Epidermal melanocyte (primary cell): Measurements from ENCODE around the gene ONECUT1.
A peak's percentile ranks its signal among the peaks of the same experiment; 100 is the strongest.

Source experiments
- DNase-seq: peaks from one replicate; pipeline ENCODE4 v3.0.0; 2011; ENCODE audit warnings: low spot score; ENCODE audit not compliant: insufficient read length

The ONECUT1 gene

DNA sequence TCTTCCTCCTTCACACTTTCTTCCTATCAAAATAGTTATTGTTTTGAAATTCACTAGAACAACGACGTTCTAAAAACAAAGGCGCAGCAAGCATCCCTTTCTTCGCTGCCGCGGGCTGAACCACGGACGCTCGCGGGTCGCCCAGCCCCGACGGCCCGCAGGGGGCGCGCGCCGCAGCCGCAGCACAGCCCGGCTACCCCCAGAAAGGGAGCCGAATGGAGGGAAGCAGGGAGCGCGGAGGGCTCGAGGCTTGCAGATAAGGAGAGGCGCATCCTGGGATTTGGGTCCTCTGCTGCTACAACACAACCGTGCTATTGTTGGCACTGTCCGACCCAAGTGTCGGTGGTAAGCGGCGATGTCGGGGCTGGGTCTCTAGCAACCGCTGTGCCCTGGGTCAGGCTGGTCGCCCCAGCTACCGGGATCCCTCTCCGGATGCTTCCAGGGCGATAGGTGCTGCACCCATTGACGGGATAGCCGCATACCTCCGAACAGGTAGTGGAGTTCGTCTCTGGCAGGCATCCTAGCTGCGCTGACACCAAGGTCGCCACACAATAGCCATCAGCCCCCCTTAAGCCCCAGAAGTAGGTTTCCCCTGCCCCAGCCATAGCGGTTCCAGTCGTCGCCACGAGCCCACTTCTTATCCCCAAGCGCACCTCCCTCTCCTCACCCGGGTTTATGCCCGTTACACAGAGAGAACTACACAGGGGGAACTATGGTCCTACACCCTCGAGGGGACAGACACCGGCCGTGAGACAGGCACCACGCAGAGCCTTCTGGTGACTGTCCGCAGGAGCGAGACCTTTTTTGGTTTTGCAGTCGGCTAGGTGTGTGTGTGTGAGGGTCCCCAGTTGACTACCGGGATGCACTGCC, 6.0 kb downstream of the ONECUT1 start:
- DNase-seq, result no peak

DNA sequence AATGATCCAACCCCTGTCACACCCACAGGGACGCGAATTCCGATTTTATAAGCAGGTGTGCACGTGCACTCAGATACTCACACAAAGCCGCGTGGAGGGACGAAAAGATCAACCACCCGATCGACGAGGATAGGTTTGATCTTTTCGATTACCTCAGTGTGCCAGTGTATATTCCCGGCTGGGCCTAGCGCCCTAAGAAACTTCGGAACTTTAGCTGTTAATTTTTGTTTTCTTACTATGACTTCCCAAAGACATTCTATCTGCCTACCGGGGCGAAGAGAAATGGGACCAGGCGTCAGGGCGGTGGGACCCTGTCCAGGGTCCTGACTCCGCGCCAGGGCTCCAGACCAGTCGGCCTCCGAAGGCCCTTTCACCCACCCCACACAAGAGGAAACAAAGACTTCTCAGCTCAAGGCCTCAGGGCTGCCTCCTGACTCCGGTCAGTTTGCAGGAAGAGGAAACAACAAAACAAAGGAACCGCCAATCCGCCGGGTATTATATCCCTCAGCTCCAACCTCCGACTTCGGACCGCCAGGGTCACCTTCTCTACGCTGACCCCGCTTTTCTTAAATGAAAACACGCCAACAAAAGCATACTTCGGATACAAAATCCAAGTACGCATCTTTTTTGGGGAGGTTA, 6.8 kb downstream of the ONECUT1 start:
- DNase-seq, result peak; percentile 66

DNA sequence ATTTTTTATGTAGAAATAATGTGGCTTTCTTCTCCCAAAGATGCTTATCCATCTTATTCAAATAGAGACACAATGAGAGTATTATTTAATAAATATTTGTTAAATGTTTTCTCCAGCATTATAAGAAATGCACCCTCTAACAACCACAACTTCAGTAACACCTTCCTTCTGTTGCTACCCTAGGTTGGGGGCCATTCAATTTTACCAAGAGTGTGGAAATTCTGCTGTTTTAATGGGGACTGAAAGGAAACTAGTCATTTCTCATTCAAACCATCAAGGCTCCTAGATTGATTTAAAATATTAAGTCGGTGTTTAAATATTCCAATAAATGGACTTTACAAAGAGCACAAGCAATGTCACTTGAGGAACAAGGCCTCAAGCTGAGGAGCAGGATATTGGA, 7.6 kb downstream of the ONECUT1 start:
- no peak for DNase-seq

DNA sequence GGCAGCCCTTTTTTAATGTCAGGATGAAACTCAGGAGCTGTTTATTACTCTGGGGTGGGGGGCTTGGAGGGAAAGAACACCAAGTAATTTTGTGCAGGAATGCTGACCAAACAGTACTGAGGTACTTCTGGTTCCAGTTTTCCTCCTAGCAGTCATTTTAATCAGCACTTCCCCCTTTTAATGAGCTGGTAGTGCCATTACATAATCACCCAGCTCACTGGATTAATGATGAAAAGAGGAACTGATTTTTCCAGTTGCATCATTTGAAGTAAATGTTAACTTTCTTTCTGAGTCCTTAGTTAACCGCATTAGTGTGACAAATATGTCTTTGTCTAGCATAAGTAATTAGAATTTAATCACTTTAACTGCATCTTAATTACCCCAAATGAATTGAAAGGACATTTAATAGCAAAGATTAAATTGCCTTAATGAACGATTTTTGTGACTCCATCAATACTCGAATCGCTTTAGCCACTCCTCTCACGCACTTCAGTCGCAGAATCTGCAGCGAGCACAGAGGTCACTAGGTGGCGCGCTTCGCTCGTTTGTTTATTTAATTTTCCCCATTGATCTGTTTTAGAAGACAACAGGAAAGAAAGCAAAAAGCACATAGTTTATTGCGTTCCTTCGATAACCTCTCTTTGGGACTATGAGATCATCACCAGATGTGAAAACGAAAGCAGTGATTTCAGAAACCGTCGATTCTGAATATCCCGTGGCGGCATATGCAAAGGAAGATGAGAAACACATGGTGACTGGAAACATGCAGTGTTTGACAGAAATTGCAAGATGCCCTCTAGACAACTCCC, 9.8 kb downstream of the ONECUT1 start:
- peak; percentile 56 for DNase-seq

DNA sequence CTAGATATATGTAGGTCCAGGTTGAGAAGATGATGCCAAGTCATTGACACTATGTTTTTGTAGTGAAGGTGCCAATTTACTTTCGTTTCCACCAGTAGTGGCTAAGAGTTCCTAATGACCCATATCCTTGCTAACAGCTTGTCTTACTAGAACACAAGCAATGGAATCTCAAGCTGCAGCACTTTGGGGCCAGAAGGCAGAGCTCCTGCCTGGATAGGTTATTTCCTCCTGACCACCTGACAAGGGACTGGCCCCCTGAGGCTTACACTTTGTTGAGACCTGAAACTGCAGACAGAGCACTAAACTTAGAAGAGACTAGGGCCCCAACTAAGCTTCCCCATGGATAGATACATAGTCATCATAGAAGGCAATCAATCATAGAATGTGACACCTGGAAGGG, 11.7 kb downstream of the ONECUT1 start:
- DNase-seq, result no peak

DNA sequence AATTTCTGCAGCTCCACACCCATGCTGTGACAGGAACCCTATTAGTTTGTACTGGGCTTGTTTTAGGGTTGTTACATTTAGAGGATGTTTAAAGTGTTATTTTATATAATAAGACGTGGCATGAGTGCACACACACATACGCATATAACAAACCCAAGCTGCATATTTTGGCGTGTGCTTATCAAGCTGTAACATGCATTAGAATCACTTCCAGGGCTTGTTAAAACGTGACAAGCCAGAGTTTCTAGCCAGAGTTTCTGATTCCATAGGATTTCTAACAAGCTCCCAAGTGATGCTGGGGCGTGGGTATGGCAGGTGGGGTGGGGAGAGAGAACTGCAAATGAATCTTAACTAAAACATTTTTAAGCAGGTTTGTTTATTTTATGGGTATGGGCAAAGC, 17.4 kb downstream of the ONECUT1 start:
- no peak for DNase-seq

DNA sequence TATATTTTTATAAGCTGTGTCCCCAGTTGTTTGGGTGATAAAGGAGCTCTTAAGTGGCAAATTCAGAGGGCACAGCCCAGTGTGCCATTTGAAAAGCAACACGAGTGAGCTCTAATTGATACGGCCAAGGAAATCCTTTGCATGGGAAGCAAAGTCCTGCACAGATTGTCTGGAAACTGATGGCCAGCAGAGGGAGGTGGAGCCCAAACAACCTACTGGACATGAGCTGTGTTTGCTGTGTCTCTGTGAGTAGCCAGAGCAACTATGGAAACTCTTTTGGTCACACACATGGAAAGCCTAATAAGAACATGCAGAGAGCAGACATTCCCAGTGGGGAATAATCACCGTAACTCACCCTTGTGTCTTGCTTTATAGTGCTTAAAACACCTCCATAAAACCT, 24.4 kb downstream of the ONECUT1 start:
- no peak for DNase-seq

DNA sequence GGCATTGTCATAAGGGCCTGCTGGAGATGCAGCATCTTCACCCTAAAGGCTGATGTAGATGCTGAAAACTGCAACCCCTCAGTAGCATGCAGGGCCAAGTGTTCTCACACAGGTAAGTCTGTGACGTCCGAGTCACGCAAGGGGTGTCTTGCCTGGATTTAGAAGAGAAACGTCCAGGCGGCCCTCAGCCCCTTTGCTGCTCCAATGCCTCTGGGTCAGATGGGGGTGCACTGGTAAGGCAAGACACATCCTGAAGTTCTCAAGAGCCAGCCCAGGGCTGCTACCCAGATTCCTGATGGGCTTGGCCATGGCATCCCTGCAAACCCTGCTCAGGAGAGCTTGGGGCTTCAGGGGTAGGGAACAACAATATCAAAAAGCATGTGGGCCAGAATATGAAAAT, 25.4 kb downstream of the ONECUT1 start:
- no peak for DNase-seq

DNA sequence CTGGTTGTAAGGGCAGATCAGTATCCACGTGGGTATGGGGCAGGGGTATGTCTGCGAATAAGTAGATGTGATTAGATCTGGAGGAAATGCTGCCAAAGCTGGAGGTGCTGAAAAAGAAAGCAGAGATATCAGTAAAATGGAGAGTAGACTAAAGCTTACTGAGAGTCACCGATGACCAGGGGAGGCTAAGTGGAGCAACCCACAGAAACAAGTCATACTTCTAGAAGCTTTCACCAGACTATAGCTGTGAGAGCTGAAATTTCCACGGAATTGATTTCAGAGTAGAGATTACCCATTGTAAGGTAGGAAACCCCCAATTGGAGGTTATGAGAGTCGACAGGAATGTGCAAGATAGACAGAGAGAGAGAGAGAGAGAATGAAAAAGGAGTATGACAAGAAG, 27.5 kb downstream of the ONECUT1 start:
- DNase-seq, result no peak

DNA sequence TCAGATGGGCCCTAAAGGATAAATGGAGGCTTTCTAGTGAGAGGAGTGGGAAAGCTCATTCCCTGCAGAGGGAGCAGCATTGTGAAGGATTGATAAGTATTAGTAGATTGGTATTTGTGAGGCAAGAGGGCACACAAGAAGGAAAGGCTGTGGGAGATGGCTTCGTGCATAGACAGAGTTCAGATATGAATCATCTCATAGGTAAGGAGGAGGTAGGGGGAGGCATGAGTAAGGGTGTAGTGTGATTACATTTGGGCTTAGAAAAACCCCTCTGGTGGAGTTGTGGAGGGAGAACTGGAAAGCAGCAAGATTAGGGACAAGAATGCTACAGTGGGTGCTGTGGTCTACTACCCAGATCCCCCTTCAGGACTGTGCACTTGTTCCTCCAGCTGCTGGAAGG, 29.6 kb downstream of the ONECUT1 start:
- DNase-seq, result no peak

DNA sequence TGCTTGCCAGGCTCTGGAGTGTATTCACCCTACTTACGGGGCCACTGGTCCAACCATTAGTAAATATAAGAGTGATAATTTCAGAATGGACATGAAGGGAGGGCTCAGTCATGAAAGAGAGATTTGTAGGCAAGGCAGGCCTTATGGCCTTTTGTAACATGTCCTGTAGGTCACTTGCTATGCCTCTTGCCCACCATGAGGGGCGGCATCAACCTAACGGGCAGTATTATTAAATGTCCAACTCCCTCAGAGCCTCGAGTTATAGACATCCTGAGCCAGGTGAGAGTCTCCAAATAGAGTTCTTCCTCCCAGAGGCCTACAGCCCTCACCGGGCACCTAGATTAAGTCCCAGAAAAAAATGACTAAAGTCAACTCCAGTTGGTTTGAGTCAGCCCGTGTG, 30.2 kb downstream of the ONECUT1 start:
- no peak for DNase-seq

DNA sequence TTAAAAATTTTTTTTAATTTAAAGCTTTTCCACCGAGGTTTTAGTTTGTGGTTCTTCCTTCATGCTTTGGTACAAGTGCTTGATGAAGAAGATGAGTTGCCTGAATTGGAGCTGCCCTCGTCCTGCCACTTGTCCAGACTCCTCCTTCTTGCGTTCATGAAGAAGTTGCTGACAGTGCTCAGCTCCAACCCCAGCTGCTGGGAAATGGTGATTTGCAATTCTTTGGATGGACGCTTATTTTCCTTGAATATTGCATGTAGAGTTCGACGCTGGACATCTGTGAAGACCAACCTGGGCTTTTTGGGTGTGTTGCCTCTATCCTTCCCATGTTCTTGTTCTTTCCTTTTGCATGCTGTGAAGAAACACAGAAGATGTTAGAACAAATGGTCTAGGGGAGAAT, 32.6 kb downstream of the ONECUT1 start:
- no peak for DNase-seq

DNA sequence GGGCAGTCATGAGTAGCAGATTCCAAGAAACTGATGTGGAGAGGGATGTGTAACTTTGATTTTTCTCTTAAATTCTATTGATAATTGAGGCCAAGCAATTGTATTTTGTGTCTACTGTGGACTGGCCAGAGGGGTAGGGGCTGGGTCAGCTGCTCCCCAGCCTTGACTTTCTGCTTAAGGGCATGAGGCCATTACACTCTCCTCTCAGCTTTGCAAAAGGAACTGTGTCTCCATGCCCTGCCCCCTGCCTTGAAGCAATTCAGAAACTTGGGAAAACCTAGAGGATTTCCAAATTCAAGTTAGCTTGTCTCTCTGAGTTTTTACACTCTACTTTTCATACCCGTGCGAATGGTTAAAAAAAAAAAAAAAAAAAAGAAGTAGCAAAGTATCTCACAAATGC, 38.6 kb downstream of the ONECUT1 start:
- DNase-seq, result no peak

DNA sequence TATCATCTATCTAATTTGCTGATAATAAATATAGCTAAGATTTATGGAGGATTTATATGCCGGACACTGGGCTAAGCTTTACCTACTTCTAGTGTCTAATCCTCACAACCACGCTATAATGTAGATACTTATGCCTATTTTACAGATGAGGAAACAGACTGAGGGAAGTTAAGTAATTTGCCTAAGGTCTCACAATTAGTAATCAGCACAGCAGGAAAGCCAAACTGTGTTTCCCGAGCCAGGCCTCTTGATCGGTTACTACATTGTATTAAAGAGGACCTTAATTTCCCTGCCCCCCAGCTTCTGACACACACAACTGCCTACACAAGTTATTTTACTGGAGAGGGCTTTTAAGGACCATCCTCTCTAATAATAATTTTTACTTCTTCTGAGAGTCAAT, 40.9 kb downstream of the ONECUT1 start:
- DNase-seq, result no peak

DNA sequence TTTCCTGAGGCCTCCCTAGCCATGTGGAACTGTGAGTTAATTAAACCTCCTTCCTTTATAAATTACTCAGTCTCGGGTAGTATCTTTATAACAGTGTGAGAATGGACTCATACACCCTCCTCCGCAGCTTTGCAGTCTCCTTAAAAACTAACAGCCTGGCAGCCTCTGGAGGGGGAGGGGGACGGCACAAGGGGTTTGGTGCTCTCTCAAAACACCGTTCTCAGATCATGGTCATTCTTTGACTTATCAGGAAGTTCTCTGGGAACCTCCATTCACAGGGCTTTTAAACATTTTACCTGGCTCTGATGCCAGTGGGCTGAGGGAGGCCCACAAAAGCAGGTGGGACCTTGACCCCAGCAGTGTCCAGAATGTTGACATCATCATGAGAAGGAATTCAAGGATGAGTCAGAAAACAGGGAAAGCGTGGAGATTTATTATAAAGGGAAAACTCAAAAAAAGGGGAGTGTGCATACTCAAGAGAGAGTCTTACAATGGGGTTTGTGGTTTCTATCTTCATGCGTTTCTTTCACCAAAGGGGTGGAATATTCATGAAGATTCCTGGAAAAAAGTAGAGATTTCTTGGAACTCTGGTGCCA, 43.9 kb downstream of the ONECUT1 start:
- DNase-seq, result no peak

DNA sequence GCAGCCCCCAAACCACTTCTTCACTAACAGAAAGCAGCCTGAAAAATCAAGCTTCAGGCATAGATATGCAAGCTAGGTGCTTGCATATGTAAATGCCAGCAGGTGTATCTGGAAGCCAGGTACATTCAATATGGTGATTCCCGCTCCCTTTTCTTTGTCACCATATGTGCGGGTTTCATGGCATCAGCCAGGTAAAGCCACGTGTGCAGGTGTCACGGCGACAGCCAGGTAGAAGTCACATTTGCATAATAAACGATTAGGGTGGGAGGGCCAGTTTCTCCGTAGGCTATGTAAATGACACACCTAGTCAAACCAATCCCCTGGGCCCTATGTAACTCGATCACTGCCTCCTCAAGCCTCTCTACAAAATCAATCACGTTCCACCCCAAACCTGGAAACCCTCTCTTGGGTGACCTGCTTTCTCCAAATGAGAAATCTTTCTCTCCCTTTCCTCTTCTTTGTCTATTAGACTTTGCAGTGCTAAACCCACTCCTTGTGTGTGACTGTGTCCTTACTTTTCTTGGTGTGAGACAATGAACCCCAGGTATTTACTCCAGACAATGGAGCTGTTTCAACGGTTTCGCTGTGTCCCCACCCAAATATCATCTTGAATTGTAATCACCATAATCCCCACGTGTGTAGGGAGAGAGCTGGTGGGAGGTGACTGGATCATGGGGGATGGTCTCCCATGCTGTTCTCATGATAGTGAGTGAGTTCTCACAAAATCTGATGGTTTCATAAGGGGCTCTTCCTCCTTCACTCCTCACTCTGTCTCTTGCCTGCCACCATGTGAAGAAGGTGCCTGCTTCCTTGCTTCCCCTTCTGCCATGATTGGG, 44.6 kb downstream of the ONECUT1 start:
- no peak for DNase-seq

DNA sequence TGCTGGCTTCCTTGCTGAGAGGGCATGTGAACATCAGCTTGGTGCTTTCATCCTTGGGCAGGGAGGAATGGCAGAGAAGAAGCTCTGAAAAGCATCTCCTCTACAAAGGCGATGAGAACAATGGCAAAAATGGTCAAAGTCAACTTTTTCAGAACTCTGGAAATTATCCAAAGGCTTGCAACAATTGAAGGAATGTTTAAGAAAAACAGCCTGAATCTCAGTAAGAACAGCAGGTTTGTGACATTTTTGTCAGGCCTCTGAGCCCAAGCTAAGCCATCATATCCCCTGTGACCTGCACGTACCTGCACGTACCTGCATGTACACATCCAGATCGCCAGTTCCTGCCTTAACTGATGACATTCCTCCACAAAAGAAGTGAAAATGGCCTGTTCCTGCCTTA, 51.8 kb downstream of the ONECUT1 start:
- DNase-seq, result no peak

DNA sequence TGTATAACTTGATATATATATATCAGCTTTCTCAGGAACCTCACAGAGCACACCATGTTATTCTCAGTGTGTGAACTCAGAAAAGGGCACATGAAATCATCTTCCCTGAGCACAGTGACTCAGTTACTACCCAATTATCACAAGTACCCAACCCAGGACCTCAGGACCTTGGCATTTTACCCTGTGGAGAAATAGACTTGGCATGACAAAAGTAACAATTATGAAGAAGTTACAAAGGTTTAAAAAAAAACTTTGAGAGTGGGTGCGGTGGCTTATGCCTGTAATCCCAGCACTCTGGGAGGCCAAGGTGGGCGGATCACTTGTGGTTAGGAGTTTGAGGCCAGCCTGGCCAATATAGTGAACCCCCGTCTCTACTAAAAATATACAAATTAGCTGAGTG, 52.4 kb downstream of the ONECUT1 start:
- no peak for DNase-seq

DNA sequence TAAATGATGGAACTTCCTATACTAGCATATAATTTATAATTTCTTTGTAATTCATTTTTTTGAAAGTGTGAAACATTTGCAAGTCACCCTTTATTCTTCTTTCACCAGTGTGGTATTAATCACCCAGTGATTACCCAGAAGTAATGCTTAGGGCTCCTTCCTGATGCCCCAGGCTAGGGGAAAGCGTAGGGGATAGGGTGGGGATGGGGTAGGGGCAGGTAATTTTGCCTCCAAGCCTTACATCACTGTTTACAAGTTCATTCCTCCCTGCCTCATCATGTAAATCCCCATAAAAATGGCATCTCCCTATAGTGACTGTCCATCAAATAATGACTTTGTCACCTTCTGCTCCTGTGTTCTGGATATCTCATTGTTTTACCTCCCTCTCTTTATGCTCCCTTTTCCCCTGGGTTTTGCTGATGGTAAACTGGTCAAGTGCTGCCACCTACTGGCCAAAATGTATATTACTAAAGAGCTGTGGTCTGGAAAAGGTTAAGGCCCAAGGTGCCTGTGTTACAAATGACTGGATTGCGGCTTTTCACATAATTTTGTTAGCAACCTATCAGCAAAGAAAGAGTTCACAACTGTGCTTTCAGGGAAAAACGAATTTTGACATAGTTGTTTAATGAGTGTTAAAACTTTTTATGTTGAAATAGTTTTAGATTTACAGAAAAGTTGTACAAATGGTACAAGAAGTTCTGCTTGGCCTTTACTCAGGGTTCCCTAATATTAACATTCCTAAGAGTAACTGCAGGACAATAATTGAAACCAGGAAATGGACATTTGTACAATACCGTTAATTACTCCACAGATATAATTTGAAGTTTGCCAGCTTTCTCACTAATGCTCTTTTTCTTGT, 54.7 kb downstream of the ONECUT1 start:
- DNase-seq, result peak; percentile 51

DNA sequence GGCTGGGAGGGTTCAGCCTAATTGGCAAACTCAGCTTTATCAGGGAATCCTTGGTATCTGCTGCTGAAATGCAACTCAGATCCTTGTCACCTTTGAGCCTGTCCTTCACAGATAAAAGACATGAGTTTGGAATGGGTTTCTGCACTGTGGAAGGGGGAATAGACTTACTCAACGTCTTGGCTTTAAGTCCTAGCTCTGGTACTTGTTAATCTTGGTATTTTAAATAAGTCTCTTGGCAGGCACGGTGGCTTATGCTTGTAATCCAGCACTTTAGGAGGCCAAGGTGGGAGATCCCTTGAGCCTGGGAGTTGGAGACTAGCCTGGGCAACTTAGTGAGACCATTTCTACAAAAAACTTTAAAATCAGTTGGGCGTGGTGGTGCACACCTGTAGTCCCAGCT, 55.8 kb downstream of the ONECUT1 start:
- no peak for DNase-seq
